ENCODE measurements around the gene CNNM2.
A peak's percentile ranks its signal among the peaks of the same experiment; 100 is the strongest.
"Not testable (repeated sequence)": the region's sequence is repeated elsewhere in the genome, so short reads cannot be mapped to it uniquely, and the experiment has no call there.

CNNM2 gene

GRCh38 chr10:103025696-103026095 is 107.6 kb downstream of the CNNM2 start:
- FAIRE-seq (no peak), DNase-seq (ENCODE audit: low spot score) (no peak)

- no peak for FAIRE-seq
Measured at GRCh38 chr10:103038570-103038969, 120.5 kb downstream of the CNNM2 start.

GRCh38 chr10:103040418-103040817 is 122.3 kb downstream of the CNNM2 start:
- FAIRE-seq: no peak
- DNase-seq (ENCODE audit: low spot score): peak; percentile 41

More at GRCh38 chr10:103038570-103038969, 120.5 kb downstream of the CNNM2 start:
- DNase-seq (ENCODE audit: low spot score): no peak

- DNase-seq (ENCODE audit: low spot score) (no peak), FAIRE-seq (no peak)
Measured at GRCh38 chr10:103041391-103041790, 123.3 kb downstream of the CNNM2 start.

DNA sequence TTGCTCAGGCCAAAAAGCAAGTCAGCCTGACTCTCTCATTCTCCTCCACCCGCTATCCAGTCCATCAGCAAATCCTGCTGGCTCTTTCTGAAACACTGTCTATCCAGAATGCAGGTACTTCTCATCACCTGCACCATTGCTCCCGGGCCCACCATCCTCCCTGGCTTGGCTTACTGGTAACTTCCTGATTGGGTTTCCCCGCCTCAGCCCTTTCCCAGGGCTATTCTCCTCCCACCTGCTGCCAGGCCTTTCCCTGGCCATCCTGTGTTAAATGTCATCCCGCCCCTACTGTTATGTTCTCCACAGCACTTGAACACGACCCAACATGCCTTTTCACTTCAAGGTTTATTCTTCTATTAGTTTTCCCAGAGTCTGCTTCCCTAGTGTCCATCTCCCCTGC is 124.0 kb downstream of the CNNM2 start:
- DNase-seq (ENCODE audit: low spot score): no peak
- FAIRE-seq: no peak

GRCh38 chr10:103042908-103043307 is 124.8 kb downstream of the CNNM2 start:
- DNase-seq (ENCODE audit: low spot score): no peak
- no peak for FAIRE-seq

DNA sequence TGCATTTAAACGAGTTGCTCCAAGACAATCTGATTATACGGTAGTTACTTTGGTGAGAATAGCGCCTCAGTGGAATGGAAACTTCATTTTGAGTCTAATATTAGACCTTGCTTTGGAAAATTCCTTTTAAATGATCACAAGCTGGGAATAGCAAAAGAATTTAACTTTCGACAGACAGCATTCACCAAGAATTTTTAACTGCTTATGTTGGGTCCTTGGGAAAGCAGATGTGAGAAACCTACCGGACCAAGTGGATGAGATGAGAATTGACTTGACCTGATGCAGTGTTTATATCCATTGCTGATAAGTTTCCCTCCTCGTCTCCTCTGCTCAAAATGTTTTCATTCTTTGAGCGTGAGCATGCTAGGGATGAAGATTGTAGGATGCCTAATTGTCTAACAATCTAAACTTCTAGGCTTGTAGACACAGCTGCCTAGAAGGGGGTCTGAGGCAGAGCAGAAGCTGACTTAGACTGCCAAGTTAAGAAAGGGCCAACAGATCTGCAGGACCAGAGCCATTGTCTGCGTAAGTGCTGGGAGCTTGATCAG is 126.9 kb downstream of the CNNM2 start:
- DNase-seq (ENCODE audit: low spot score): no peak
- no peak for FAIRE-seq

DNA sequence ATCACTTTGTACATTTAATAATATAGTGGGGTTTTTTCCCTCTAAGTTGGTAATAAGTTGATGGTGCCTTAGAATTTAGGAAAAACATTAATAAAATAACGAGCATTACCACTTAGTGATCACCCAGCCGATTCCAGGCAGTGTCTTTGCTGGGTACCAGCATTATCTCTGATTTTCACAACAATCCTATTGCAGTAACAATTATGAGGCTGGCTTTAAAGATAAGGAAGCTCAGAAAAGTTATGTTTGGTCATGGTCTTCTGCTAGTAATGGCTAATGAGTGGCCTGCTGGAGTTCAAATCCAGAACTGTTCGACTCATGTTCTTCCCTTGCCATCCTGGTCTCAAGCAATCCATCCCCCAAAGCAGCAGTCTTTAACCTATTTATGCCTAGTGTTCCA is 127.9 kb downstream of the CNNM2 start:
- DNase-seq (ENCODE audit: low spot score): no peak
- FAIRE-seq: no peak

- DNase-seq (ENCODE audit: low spot score) (no peak), FAIRE-seq (no peak)
Measured at GRCh38 chr10:103047381-103047780, 129.3 kb downstream of the CNNM2 start.

- DNase-seq (ENCODE audit: low spot score): no peak
- FAIRE-seq: no peak
Measured at GRCh38 chr10:103049237-103049636, 131.1 kb downstream of the CNNM2 start.

GRCh38 chr10:103053659-103054581 is 135.8 kb downstream of the CNNM2 start:
- DNase-seq (ENCODE audit: low spot score) (no peak), FAIRE-seq (no peak)

DNA sequence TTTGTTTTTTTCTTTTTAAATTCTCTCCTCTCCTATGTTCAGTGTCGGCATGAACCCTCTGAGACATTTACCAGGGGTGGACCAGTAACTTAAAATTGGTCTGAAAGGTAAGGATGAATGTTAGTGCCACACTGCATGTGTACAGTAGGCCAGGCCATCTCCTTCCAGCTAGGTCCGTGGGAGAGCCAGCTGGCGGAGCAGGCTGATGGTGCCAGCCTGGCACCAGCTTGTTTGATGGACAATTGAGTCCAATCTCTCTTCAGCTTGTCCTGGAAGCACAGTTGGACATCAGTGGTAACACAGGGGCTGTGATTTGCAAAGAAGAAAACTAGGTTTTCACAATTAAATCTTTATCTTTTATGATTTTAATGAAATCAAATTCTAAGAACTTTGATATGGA is 136.5 kb downstream of the CNNM2 start:
- FAIRE-seq: no peak
- no peak for DNase-seq (ENCODE audit: low spot score)

DNA sequence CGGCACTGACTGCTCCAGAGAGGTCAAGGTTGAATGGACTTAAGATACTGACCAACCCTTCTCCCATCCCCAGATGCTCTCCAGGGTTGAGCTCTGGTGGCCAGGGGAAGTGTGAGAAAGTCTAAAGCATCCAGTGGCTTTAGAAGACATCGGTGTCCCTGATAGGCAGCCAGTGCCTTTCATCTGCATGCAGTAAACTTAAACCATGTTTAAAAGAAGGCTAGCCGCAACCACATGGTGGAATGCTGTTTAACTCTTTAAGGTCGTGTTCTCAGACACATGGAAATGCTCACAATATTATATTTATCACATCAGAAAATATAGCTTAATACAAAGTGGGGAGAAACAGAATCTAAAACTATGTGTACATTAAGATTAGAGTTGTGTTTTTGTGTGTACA is 137.0 kb downstream of the CNNM2 start:
- FAIRE-seq (no peak), DNase-seq (ENCODE audit: low spot score) (no peak)

- DNase-seq (ENCODE audit: low spot score) (no peak), FAIRE-seq (no peak)
Measured at GRCh38 chr10:103058034-103058433, 139.9 kb downstream of the CNNM2 start.

- FAIRE-seq: no peak
- DNase-seq (ENCODE audit: low spot score): no peak
Measured at GRCh38 chr10:103060575-103060974, 142.5 kb downstream of the CNNM2 start.

- FAIRE-seq: no peak
- no peak for DNase-seq (ENCODE audit: low spot score)
Measured at GRCh38 chr10:103062854-103063590, 144.9 kb downstream of the CNNM2 start.

GRCh38 chr10:103064956-103065355 is 146.9 kb downstream of the CNNM2 start:
- no peak for FAIRE-seq
- DNase-seq (ENCODE audit: low spot score): no peak

DNA sequence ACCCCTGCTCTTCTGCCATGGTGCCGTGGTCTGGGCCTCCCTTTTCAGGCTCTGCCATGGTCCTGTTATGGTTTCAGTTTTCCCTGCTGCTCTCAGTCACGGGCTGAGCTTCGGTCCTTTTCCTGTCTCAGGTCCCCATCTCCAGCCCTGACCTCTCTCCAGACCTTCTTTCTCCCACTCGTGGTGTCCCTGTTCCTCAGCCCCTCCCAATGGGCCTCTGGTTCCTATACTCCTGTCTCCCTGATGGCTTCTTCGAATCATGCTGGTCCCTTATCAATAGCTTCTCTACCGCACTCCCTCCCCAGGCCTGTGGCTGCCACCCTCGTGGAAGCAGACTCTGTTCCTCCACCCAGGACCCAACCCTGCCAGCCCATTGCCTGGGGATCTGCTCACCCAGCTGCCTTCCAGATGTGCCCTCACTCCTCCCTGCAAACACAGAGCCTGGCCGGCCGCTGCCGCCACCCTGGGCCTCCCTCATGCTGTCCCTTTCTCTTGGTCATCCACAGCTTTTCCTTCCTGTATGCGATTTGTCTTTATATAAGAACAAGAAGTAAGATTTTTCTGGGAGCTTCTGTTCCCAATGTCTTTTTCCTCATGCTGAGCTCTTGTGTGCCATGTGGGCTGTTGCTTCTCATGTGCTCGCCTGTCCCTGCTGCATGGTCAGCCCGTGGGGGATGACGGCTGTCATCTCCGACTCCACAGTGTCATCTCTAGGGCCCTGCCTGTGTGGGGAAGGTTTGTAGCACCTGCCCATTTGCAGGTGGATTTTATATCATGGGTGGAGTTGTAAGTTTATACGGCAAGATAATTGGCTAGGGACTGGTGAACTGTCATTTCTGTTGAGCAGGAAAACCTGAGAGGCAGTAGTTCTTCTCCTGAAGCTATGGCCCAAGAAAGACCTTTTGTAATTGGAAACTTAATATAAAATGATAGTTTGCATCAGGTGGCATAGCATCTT is 148.3 kb downstream of the CNNM2 start:
- FAIRE-seq: no peak
- no peak for DNase-seq (ENCODE audit: low spot score)

DNA sequence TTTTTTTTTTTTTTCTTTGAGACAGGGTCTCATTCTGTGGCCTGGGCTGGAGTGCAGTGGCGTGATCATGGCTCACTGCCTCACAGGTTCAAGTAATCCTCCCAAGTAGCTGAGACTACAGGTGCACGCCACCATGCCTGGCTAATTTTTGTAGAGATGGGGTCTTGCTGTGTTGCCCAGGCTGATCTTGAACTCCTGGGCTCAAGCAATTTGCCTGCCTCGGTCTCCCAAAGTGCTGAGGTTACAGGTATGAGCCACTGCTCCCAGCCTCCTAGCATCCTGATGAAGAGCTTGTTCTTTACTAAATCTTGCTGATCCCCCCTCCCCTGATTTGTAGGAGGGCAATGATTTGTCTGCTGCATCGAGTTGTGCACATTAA is 149.0 kb downstream of the CNNM2 start:
- not testable (repeated sequence) for FAIRE-seq; DNase-seq (ENCODE audit: low spot score)

- FAIRE-seq (no peak), DNase-seq (ENCODE audit: low spot score) (no peak)
Measured at GRCh38 chr10:103067484-103067883, 149.4 kb downstream of the CNNM2 start.

- DNase-seq (ENCODE audit: low spot score) (no peak), FAIRE-seq (no peak)
Measured at GRCh38 chr10:103067956-103068355, 149.9 kb downstream of the CNNM2 start.
